ENCODE measurements around the gene KRTAP1-1. TPM values are rescaled to one million over a fixed set of nuclear protein-coding genes. Genes with fewer than 3 reads are reported as not detected.

KRTAP1-1 gene
- total and polyA plus RNA-seq, 2 of the 8 experiments (the other 6 are each of a cell fraction or from before 2014, with no cell fraction given), result not detected

GRCh38 chr17:41019415-41019814, 21.8 kb downstream of the KRTAP1-1 start:
- no peaks in the 10 kb centered on the region for H3K36me3 ChIP-seq (ENCODE audit: control insufficient read depth in 2 of 4, insufficient read depth in 4 of 4, low read length in 3 of 4)
- H2BK120ac ChIP-seq (replicated peaks; ENCODE audit: low read depth, low read length), result no peak overlapping the region
- no peak overlapping the region for H3K18ac ChIP-seq (ENCODE audit: extremely low read depth, low read length)
- no peak for DNase-seq (ENCODE audit: low read depth in 1 of 2, low spot score in 2 of 2)
- H3K56ac ChIP-seq (replicated peaks; ENCODE audit: insufficient read length, low read depth, low read length), result no peak overlapping the region
- no peaks in the 10 kb centered on the region for H4K20me1 ChIP-seq (replicated peaks in 1 of 2; ENCODE audit: control insufficient read depth in 1 of 2, insufficient read depth in 2 of 2, low read length in 2 of 2)
- TF ChIP-seq CEBPB (IDR thresholded peaks at IDR 0.05; ENCODE audit: low read depth, low read length), result no peak
- no peak for TF ChIP-seq BCL11A (IDR thresholded peaks at IDR 0.05; ENCODE audit: low read depth in 2 of 2, low read length in 2 of 2)
- TF ChIP-seq POU5F1 (IDR thresholded peaks at IDR 0.05; ENCODE audit: low read depth, low read length), result no peak
- H3K4me2 ChIP-seq (ENCODE audit: insufficient read depth in 1 of 2, low read depth in 2 of 2, low read length in 2 of 2), result no peak overlapping the region
- H3K23me2 ChIP-seq (ENCODE audit: low read depth, low read length), result no peaks in the 10 kb centered on the region
- H3K23ac ChIP-seq (ENCODE audit: insufficient read length), result no peak overlapping the region
- 91% methylated on average over 3 of the region's 3 CpGs; no CpG with 5 or more reads in 1 of the 2 experiments for WGBS, 2 experiments (ENCODE audit: extremely low coverage in 1 of 2, insufficient coverage in 1 of 2, insufficient read length in 1 of 2, insufficient replicate concordance in 2 of 2, low coverage in 1 of 2, low lambda C conversion rate in 2 of 2, missing lambda C conversion rate in 1 of 2)
- no peak overlapping the region for H3K14ac ChIP-seq (ENCODE audit: insufficient read length)
- no peaks in the 10 kb centered on the region for H3K4me1 ChIP-seq (replicated peaks in 1 of 4; ENCODE audit: control insufficient read depth in 3 of 4, insufficient read depth in 4 of 4, low read length in 3 of 4)
- no peak overlapping the region for H3K9ac ChIP-seq (replicated peaks in 1 of 4; ENCODE audit: extremely low read depth in 1 of 4, low read depth in 3 of 4, low read length in 3 of 4)
- no peaks in the 10 kb centered on the region for H3K9me3 ChIP-seq (ENCODE audit: insufficient read depth in 2 of 2, low read depth in 1 of 2, low read length in 1 of 2)
- no peak overlapping the region for H3K4ac ChIP-seq (replicated peaks; ENCODE audit: insufficient read length, low read depth, low read length)
- H3K79me1 ChIP-seq (ENCODE audit: low read depth, low read length), result no peaks in the 10 kb centered on the region
- no peak overlapping the region for H2BK15ac ChIP-seq (ENCODE audit: low read length)
- FAIRE-seq, result no peak
- no peak overlapping the region for H4K5ac ChIP-seq (ENCODE audit: insufficient read length, low read depth, low read length)
- no peak overlapping the region for H2AK5ac ChIP-seq (ENCODE audit: low read depth, low read length)
- no peak overlapping the region for H3K27ac ChIP-seq (ENCODE audit: low read depth, low read length)
- H2BK12ac ChIP-seq (ENCODE audit: low read depth, low read length), result no peak overlapping the region
- CTCF ChIA-PET (ENCODE audit: partially characterized antibody), result interaction anchor here (1.3 kb wide), 1 partner anchor 39 kb away, joined by 4 read pairs; no protein-coding TSS in a partner anchor
- H2BK5ac ChIP-seq (ENCODE audit: low read depth, low read length), result no peak overlapping the region
- H3K79me2 ChIP-seq (ENCODE audit: control insufficient read depth in 1 of 2, insufficient read depth in 2 of 2, low read length in 2 of 2), result no peaks in the 10 kb centered on the region
- no peak overlapping the region for H4K91ac ChIP-seq (replicated peaks; ENCODE audit: insufficient read length, low read length)
- no peak overlapping the region for H2BK20ac ChIP-seq (ENCODE audit: low read length)
- H3K27me3 ChIP-seq (replicated peaks in 1 of 4; ENCODE audit: control insufficient read depth in 3 of 4, extremely low read depth in 1 of 4, insufficient read depth in 3 of 4, low read length in 3 of 4), result no peaks in the 10 kb centered on the region; a peak in 1 of 7 replicates
- H2AFZ ChIP-seq (ENCODE audit: low read length), result no peak overlapping the region
- POLR2A ChIA-PET (ENCODE audit: partially characterized antibody), result no interaction called here
- H4K8ac ChIP-seq (ENCODE audit: extremely low read depth, insufficient read depth, low read length), result no peak overlapping the region
- no peak overlapping the region for H3K4me3 ChIP-seq (ENCODE audit: extremely low read depth in 1 of 4, insufficient read depth in 2 of 4, low read depth in 3 of 4, low read length in 4 of 4)

Measured in H1 (cell line).